GM19023 (cell line): ENCODE data around the gene DOCK1.

Experiments
- ATAC-seq: cut with Tn5 transposase; IDR thresholded peaks from one replicate; pipeline ENCODE4 v1.9.1; 2021; ENCODE audit warnings: mild to moderate bottlenecking, moderate library complexity; ENCODE audit not compliant: unreplicated experiment

The DOCK1 gene

GRCh38 chr10:127033216-127034033, 128.2 kb downstream of the DOCK1 start:
- ATAC-seq = no peak

- ATAC-seq = no peak
Measured at GRCh38 chr10:127034034-127034633, 128.9 kb downstream of the DOCK1 start.

GRCh38 chr10:127034790-127035189, 129.6 kb downstream of the DOCK1 start:
- no peak for ATAC-seq

- ATAC-seq = no peak
Measured at GRCh38 chr10:127035827-127036226, 130.6 kb downstream of the DOCK1 start.

GRCh38 chr10:127036987-127037386, 131.8 kb downstream of the DOCK1 start:
- ATAC-seq = no peak

DNA sequence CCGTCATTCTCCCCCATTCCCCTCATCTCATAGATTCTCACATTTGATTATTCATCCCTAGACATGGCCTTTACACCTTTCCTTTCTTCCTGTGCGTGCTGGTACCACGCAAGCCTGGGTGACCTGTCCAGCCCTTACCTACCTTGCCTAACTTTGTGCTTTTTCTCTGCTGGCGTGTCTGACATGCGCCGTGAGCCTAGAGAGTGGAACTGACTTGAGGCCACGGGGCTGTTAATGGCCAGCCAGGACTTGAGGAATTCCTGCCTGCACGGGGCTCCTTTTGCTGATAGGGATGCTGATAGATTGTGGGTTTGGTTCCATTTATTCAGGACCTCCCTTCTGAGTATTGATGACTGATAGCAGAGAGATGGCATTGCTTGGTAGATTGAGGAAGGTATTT, 134.2 kb downstream of the DOCK1 start:
- ATAC-seq = no peak

- ATAC-seq = no peak
Measured at GRCh38 chr10:127040756-127041155, 135.5 kb downstream of the DOCK1 start.

DNA sequence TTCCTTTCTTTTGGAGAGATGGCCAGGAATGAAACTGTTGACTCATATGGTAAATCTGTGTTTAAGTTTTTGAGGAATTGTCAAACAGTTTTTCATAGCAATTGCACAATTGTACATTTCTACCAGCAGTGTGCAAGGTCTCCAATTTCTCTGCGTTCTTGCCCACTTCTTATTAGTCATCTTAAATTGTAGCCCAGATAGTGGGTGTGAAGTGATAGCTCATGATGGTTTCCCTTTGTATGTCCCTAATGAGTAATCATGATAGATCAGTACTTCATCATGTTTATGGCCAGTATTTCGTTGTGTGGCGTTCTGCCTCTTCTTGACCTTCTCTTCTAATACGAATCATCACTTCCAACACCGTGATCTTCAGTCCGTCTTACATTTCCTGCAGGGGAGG, 136.3 kb downstream of the DOCK1 start:
- ATAC-seq = no peak

DNA sequence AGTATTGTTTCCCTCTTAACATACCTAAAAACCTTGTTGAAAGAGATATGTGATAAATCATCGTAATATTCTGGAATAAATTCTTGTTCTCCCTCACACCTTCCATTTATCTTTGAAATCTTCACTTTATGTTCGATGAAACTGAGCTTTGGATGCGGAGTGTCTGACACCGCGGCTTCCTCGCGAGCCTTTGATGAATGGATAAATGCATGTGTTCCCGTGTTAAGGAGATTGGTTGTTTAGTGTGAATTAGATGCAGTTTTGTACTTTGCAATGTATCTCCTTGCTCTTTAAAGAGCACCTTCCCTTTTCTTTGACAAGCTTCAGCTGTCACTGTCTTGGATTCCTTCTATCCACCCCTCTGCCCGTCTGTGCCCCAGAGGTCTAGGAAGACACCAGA, 138.1 kb downstream of the DOCK1 start:
- no peak for ATAC-seq

- no peak for ATAC-seq
Measured at GRCh38 chr10:127044186-127044585, 139.0 kb downstream of the DOCK1 start.

DNA sequence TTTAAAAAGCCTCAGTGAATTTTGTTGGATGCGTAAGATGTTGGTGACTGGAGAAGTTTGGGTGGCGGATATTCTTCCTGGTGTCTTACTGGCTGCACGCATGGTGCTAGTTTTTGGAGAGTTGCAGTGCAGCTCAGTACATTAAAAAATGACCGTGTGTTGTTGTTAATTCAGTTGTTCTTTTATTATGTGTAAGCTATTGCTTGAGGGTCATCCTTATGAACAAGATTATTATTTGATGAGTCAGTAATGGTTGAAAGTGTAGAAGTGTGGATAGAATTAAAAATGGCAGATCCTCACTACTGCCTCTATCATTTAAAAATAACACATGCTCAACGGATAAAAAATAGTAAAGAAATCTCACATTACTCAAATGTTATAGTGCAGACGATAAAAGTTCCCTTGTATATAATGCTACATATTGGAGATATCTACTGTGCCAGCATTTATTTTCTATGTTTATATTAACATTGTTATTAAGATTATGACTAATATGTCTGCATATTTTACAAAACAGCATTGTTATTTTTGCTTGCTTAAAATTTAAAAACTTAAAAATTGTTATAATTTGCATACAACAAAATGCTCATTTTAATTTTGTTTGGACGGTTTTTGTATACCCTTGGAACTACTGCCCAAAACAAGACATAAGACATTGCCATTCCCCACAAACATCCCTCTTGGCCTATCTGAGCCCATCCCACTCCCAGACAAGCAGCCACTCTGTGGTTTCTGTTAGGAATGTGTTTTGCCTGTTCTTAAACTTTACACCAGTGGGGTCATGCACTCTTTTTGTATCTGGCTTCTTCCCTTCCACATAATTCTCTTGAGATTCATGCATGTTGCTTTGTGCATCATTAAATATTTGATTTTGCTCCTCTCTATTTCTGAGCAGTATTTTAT, 142.0 kb downstream of the DOCK1 start:
- ATAC-seq = no peak

DNA sequence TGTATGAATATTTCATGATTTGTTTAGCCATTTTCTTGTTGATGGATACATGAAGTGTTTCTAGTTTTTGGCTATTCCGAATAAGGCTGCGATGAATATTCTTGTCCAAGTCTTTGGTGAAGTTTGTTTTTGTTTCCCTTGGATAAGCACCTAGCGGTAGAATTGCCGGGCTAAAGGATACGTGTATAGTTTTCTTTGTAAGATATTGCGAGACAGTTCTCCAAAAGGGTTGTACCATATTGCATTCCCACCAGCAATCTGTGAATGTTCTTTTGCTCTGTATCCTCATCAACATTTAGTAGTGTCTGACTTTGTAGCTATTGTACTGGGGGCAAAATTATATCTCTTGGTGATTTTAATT, 142.6 kb downstream of the DOCK1 start:
- no peak for ATAC-seq

DNA sequence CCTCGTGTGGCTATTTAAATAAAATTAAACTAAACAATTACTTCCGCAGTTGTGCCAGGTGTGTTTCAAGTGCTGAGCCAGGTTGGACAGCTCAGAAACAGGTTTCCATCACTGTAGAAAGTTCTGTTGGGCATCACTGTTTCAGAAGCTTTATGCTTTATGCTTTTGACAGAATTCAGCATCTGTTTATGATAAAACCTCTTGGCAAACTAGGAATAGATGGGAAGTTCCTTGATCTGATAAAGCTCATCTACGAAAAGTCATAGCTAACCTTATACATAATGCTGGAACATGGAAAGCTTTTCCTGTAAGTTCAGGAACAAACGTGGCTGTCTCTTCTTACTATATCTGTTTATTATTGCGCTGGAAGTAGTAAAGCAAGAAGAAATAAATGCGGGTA, 143.4 kb downstream of the DOCK1 start:
- ATAC-seq = no peak

DNA sequence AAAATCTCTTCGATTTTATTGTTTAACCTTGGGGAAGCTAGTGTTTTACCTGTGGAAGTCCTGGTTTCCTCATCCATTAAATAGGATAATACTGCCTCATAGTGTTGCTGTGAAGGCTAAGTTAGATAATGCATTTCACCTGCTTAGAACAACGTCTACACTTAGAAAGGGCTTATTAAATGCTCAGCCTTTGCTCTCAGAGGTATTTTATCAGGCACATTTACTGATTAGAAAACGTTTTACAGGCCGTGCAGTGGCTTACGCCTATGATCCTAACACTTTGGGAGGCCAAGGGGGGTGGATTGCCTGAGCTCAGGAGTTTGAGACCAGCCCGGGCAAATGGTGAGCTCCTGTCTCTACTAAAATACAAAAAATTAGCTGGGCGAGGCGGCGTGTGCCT, 146.8 kb downstream of the DOCK1 start:
- ATAC-seq = no peak

DNA sequence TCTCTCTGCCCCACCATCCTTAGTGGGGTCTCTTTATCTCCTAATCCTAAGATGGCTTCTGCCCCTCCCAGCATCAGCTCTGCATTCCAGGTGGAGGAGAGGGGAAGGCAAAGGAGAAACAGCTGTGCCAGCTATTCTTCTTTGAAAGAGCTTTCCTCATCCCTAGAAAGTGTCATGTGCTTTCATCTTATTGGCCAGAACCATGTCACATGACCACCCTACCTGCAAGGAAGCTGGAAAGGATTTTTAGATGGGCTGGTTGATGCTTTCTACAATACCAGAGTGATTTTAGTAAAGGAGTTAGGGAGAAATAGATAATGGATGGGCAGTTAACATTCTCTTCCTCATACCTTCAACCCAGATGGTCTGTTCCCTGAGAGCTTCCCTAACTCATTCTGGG, 150.0 kb downstream of the DOCK1 start:
- ATAC-seq = no peak

- ATAC-seq = no peak
Measured at GRCh38 chr10:127059314-127059713, 154.1 kb downstream of the DOCK1 start.

DNA sequence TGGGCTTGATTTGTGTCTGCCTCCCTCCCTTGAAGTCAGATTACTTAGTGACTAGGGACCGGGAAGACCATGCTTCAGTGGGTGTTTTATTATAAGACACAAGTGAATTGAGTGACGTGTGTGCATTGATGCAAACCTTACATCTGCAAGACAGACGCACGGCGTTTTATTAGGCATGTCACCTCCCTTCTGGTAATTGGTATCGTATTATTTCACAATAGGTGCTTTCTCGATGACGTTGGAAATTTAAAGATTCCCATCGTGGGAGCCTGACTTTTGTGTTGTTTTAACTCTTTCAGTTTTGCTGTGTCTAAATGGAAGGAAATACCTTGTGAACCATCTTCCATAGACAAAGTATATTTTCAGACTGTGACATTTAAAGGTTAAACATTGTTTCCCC, 158.5 kb downstream of the DOCK1 start:
- no peak for ATAC-seq

DNA sequence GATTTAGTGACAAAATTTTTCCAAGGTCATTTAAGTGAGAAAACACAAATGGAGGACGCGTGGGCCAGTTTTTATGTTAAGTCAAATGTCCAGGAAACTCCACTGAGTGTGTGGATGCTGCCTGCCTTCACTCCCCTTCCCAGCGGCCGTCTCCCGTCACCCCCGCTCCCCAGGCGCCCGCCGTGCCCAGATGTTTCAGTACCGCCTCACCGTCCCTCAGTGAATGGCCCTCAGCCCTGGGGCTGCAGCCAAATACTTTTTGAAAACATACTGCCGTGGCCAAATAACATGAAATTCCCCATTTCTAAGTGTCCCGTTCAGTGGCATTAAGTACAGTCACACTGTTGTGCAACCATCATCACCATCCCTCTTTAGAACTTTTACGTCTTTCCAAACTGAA, 159.2 kb downstream of the DOCK1 start:
- ATAC-seq = no peak

DNA sequence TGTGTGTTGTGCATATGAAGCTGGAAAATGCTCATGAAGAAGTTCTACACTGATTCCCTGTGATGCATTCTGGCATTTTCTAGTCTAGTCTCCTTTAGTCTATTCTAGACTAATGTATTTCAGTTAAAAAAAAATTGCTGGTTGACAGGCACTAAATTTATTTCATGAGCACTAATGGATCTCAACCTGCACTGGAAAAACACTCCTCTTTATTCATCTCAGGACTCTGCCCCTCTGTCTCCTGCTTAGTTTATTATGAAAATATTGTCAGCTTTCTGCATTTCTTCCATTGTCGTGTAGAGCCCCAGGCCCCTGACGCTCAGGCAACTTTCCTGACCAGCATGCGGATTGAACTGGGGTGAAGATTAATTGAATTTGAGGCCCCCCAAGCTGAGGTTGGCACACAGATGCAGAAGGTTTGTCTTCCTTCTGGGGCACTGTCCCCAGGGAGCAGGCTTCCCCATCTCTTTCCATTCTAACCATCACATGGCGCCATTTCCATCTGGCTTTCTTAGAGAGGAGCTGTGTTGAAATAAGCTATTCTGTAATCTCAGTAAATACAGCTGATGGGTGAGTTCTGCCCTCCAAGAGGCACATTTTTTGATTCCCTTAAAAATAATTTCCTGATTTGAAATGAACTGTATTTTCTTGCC, 162.4 kb downstream of the DOCK1 start:
- ATAC-seq = no peak

- no peak for ATAC-seq
Measured at GRCh38 chr10:127068485-127068884, 163.3 kb downstream of the DOCK1 start.

GRCh38 chr10:127069436-127069835, 164.2 kb downstream of the DOCK1 start:
- no peak for ATAC-seq
